IMR-90 (cell line): ENCODE data around the gene CEP72. TPM values are rescaled to one million over a fixed set of nuclear protein-coding genes. Genes with fewer than 3 reads are reported as not detected.

Experiments
- ATAC-seq: fragments of 200-7000 bp; cut with Tn5 transposase; 2 replicates; pipeline ENCODE4 v1.9.1; 2020; ENCODE audit warnings: low read depth, mild to moderate bottlenecking, moderate library complexity
- BruUV-seq: library from RNA; stranded (reverse); fragments of 400-500 nt; replicated peaks from 2 replicates; lab custom pipeline; 2021; lab: Mats Ljungman, UMichigan
- CTCF ChIA-PET: fragments of 300-600 bp; formaldehyde crosslinking; extraction: SDS; loops from one replicate; lab custom pipeline; 2021; ENCODE audit warnings: antibody characterized with exemption; lab: Yijun Ruan, JAX
- POLR2A ChIA-PET: fragments of 300-600 bp; sonication (Branson Sonifier 250); formaldehyde crosslinking; loops from one replicate; lab custom pipeline; 2022; ENCODE audit warnings: antibody characterized with exemption; ENCODE audit not compliant: unreplicated experiment; lab: Charles Lee
- DNase-seq: peaks from one replicate; pipeline ENCODE4 v3.0.0; 2013
- H2AFZ ChIP-seq: replicated peaks from 2 replicates; pipeline ENCODE3; 2013; ENCODE audit warnings: low read length, mild to moderate bottlenecking; ENCODE audit not compliant: poor library complexity
- H2AK5ac ChIP-seq: 2 replicates; pipeline ENCODE4 v1.6.1; 2013; ENCODE audit warnings: low read depth, low read length, inconsistent platforms
- H2AK9ac ChIP-seq: replicated peaks from 2 replicates; pipeline ENCODE3; 2013; ENCODE audit warnings: mild to moderate bottlenecking, low read depth, low read length, moderate library complexity; ENCODE audit not compliant: poor library complexity
- H2BK120ac ChIP-seq: 2 replicates; pipeline ENCODE4 v1.6.1; 2013; ENCODE audit warnings: low read depth, low read length, inconsistent platforms
- H2BK15ac ChIP-seq: 3 replicates; pipeline ENCODE4 v1.6.1; 2013; ENCODE audit warnings: low read depth, low read length, inconsistent platforms
- H2BK20ac ChIP-seq: 2 replicates; pipeline ENCODE4 v1.6.1; 2013; ENCODE audit warnings: low read depth, mild to moderate bottlenecking, inconsistent platforms, low read length, moderate library complexity
- H2BK5ac ChIP-seq: 2 replicates; pipeline ENCODE4 v1.6.1; 2013; ENCODE audit warnings: mild to moderate bottlenecking, low read depth, low read length, inconsistent platforms; ENCODE audit not compliant: poor library complexity, severe bottlenecking
- H3K14ac ChIP-seq: replicated peaks from 2 replicates; pipeline ENCODE4 v1.6.1; 2013; ENCODE audit warnings: low read depth, low read length, inconsistent platforms
- H3K18ac ChIP-seq: 2 replicates; pipeline ENCODE4 v1.6.1; 2013; ENCODE audit warnings: low read depth, low read length, control low read depth
- H3K23ac ChIP-seq: 2 replicates; pipeline ENCODE4 v1.6.1; 2013; ENCODE audit warnings: low read depth, low read length, inconsistent platforms
- H3K27ac ChIP-seq: 2 replicates; pipeline ENCODE4 v1.5.1; 2013; ENCODE audit warnings: mild to moderate bottlenecking, control low read depth, low read length; ENCODE audit not compliant: insufficient read depth
- H3K27me3 ChIP-seq: 2 replicates; pipeline ENCODE4 v1.6.1; 2013; ENCODE audit warnings: low read length; ENCODE audit not compliant: control insufficient read depth, insufficient read depth
- H3K36me3 ChIP-seq: 2 replicates; pipeline ENCODE4 v1.6.1; 2013; ENCODE audit warnings: low read length, mixed read lengths; ENCODE audit not compliant: control insufficient read depth, insufficient read depth
- H3K4ac ChIP-seq: 2 replicates; pipeline ENCODE4 v1.6.1; 2013; ENCODE audit warnings: low read depth, low read length, inconsistent platforms
- H3K4me1 ChIP-seq: 2 replicates; pipeline ENCODE4 v1.6.1; 2013; ENCODE audit warnings: low read length, mixed read lengths; ENCODE audit not compliant: control insufficient read depth, insufficient read depth
- H3K4me2 ChIP-seq: 2 replicates; pipeline ENCODE4 v1.6.1; 2013; ENCODE audit warnings: low read depth, mild to moderate bottlenecking, control low read depth, low read length, moderate library complexity
- H3K4me3 ChIP-seq: 2 replicates; pipeline ENCODE4 v1.5.1; 2013; ENCODE audit warnings: low read depth, mild to moderate bottlenecking, control low read depth, low read length, moderate library complexity; ENCODE audit not compliant: insufficient read depth
- H3K56ac ChIP-seq: 2 replicates; pipeline ENCODE4 v1.6.1; 2013; ENCODE audit warnings: low read length, inconsistent platforms; ENCODE audit not compliant: insufficient read depth; ENCODE audit errors: extremely low read depth
- H3K79me1 ChIP-seq, 2 experiments: 2 replicates each; pipeline ENCODE4 v1.6.1; 2013; ENCODE audit warnings: low read length in 2 of 2, inconsistent platforms in 1 of 2, low read depth in 1 of 2
- H3K9ac ChIP-seq: 2 replicates; pipeline ENCODE4 v1.6.1; 2013; ENCODE audit warnings: low read depth, low read length, control low read depth
- H3K9me1 ChIP-seq: 2 replicates; pipeline ENCODE4 v1.6.1; 2013; ENCODE audit warnings: low read length, inconsistent platforms; ENCODE audit not compliant: insufficient read depth
- H3K9me3 ChIP-seq: 2 replicates; pipeline ENCODE4 v1.6.1; 2013; ENCODE audit warnings: low read length; ENCODE audit not compliant: control insufficient read depth, insufficient read depth
- H4K20me1 ChIP-seq: 2 replicates; pipeline ENCODE4 v1.6.1; 2013; ENCODE audit warnings: low read length, inconsistent platforms; ENCODE audit not compliant: insufficient read depth
- H4K5ac ChIP-seq: 2 replicates; pipeline ENCODE4 v1.6.1; 2013; ENCODE audit warnings: mild to moderate bottlenecking, low read depth, low read length, control low read depth
- H4K8ac ChIP-seq, 2 experiments: 2 replicates each; pipeline ENCODE4 v1.6.1; 2013; ENCODE audit warnings: low read depth in 2 of 2, low read length in 2 of 2, control low read depth in 1 of 2, inconsistent platforms in 1 of 2
- H4K91ac ChIP-seq: 2 replicates; pipeline ENCODE4 v1.6.1; 2013; ENCODE audit warnings: low read depth, low read length, inconsistent platforms; ENCODE audit not compliant: insufficient read depth
- BHLHE40 ChIP-seq: fragments of 150-350 bp; IDR thresholded peaks from 2 replicates; pipeline ENCODE4 v1.6.1; 2016; ENCODE audit warnings: mild to moderate bottlenecking, low read depth, low read length
- CHD1 ChIP-seq: IDR thresholded peaks from 2 replicates; pipeline ENCODE4 v1.6.1; 2012; ENCODE audit warnings: low read depth, low read length, improper control_type of control experiment
- CTCF ChIP-seq: conservative IDR thresholded peaks from 2 replicates; pipeline ENCODE4 v1.5.1; 2012; ENCODE audit warnings: mild to moderate bottlenecking, low read depth, low read length, improper control_type of control experiment
- ELK1 ChIP-seq: fragments of 150-350 bp; IDR thresholded peaks from 2 replicates; pipeline ENCODE4 v1.6.1; 2016; ENCODE audit warnings: low read depth, mild to moderate bottlenecking, low read length, moderate library complexity, borderline replicate concordance
- FOS ChIP-seq: fragments of 150-350 bp; IDR thresholded peaks from 2 replicates; pipeline ENCODE4 v1.6.1; 2016; ENCODE audit warnings: low read depth, low read length
- NFE2L2 ChIP-seq: fragments of 150-350 bp; IDR thresholded peaks from 2 replicates; pipeline ENCODE4 v1.6.1; 2016; ENCODE audit warnings: low read depth, mild to moderate bottlenecking, low read length
- POLR2A ChIP-seq: IDR thresholded peaks from 2 replicates; pipeline ENCODE4 v1.6.1; 2012; ENCODE audit warnings: mild to moderate bottlenecking, low read depth, low read length
- RAD21 ChIP-seq: IDR thresholded peaks from 2 replicates; pipeline ENCODE4 v1.6.1; 2012; ENCODE audit warnings: low read length, improper control_type of control experiment
- SMC3 ChIP-seq: fragments of 150-350 bp; IDR thresholded peaks from 2 replicates; pipeline ENCODE4 v1.6.1; 2016; ENCODE audit warnings: low read depth, mild to moderate bottlenecking, antibody characterized with exemption, low read length, moderate library complexity
- WGBS, 2 experiments: methylation state at CpG; one replicate each; pipeline versions ENCODE4 v1.1.5 to v1.1.7; 2013; ENCODE audit warnings: missing lambda C conversion rate in 2 of 2; ENCODE audit not compliant: insufficient read length in 1 of 2; ENCODE audit errors: extremely low coverage in 2 of 2; 5-methylcytosine and 5-hydroxymethylcytosine counted together
- dilution Hi-C: fragments of 300-500 bp; cut with HindIII; formaldehyde crosslinking; loops from one replicate; pipeline ENCODE4 v1.14.3; 2018; ENCODE audit warnings: low sequenced_read_pairs; ENCODE audit not compliant: unreplicated experiment
- in situ Hi-C: fragments of 300-500 bp; cut with MboI; formaldehyde crosslinking; loops from 3 replicates; pipeline ENCODE4 v1.14.3; 2019; ENCODE audit warnings: low sequenced_read_pairs, inconsistent platforms, mixed read lengths
- intact Hi-C: fragments of 100-400 bp; cut with micrococcal nuclease; formaldehyde crosslinking; loops from 2 replicates; pipeline ENCODE4 v1.10.0; 2022
- polyA plus RNA-seq, 3 experiments: library from polyadenylated mRNA; depleted of rRNA; stranded (reverse); fragments of >200 nt; gene quantifications; 2 replicates each; pipeline ENCODE4 v1.2.3, GENCODE V29; 2012; ENCODE audit warnings: low replicate concordance in 1 of 3
- total RNA-seq: library from RNA; depleted of rRNA; stranded (reverse); fragments of >200 nt; gene quantifications from 2 replicates; pipeline ENCODE4 v1.2.3, GENCODE V29; 2012

CEP72 gene
- total and polyA plus RNA-seq, 2 of the 4 experiments (the other 2 are of a cell fraction) = 2.9 to 4.3 TPM

GRCh38 chr5:642481-642880 is 30.3 kb downstream of the CEP72 start:
- POLR2A ChIA-PET = no interaction called here

More at GRCh38 chr5:642481-642880, 30.3 kb downstream of the CEP72 start:
- TF ChIP-seq POLR2A = no peak
- TF ChIP-seq ELK1 = no peak
- TF ChIP-seq BHLHE40 = no peak
- no peak for TF ChIP-seq CHD1
- no peak for TF ChIP-seq RAD21
- TF ChIP-seq SMC3 = no peak
- TF ChIP-seq NFE2L2 = no peak
- no peak for TF ChIP-seq CTCF
- TF ChIP-seq FOS = no peak
- dilution Hi-C loops = no loop called here
- Histone ChIP-seq H2BK15ac (no peak overlapping the region), H2AK9ac (no peak overlapping the region), H3K27me3 (no peaks in the 10 kb centered on the region), H3K56ac (no peak overlapping the region), H4K20me1 (no peaks in the 10 kb centered on the region), H3K4me3 (no peak overlapping the region), H2AFZ (no peak overlapping the region), H3K9ac (no peak overlapping the region), H3K14ac (no peak overlapping the region), H2BK20ac (no peak overlapping the region), H4K91ac (no peak overlapping the region), H2BK120ac (no peak overlapping the region), H3K79me1 (no peaks in the 10 kb centered on the region), H3K23ac (no peak overlapping the region), H4K8ac (no peak overlapping the region), H3K9me1 (0 out of 2 replicates have a peak, but pooled peaks cover 3% of the 10 kb centered on the region), H3K36me3 (peaks cover 16% of the 10 kb centered on the region; the same call in 1 of the 2 replicates), H3K18ac (no peak overlapping the region), H3K4ac (no peak overlapping the region), H2AK5ac (no peak overlapping the region), H4K5ac (no peak overlapping the region), H3K4me1 (no peaks in the 10 kb centered on the region), H3K27ac (no peak overlapping the region), H3K4me2 (no peak overlapping the region), H2BK5ac (no peak overlapping the region), H3K9me3 (no peaks in the 10 kb centered on the region)
- no peak for ATAC-seq
- in situ Hi-C loops = no loop called here
- intact Hi-C loops = no loop called here
- no TSS peak for BruUV-seq
- CTCF ChIA-PET = no interaction called here
- DNase-seq = no peak
- WGBS, 2 experiments = 100% methylated on average over 6 of the region's 14 CpGs; no CpG with 5 or more reads in 1 of the 2 experiments
